Esophagus mucosa (tissue), 1 donor: ENCODE data around the gene FGF8. TPM values are rescaled to one million over a fixed set of nuclear protein-coding genes. Genes with fewer than 3 reads are reported as not detected.
"Not testable (repeated sequence)": the region's sequence is repeated elsewhere in the genome, so short reads cannot be mapped to it uniquely, and the experiment has no call there.

ENCODE experiments used
- ATAC-seq: fragments of 200-7000 bp; cut with Tn5 transposase; one replicate; pipeline ENCODE4 v1.9.1; 2020
- total RNA-seq: library from RNA; stranded (reverse); gene quantifications from one replicate; pipeline ENCODE4 v1.2.4, GENCODE V29; 2023
- donor health status: DM: yes; HTN: yes; CAD: no.

Gene FGF8
- total RNA-seq, result not detected

GRCh38 chr10:101775273-101776160, at the start of gene FGF8:
Gene FGF8, minus strand, starts transcription at chr10:101776114. Its CDS starts 214 bp downstream, at chr10:101775900.
- ATAC-seq, result no peak

GRCh38 chr10:101824736-101825135, 48.8 kb upstream of the FGF8 start:
- ATAC-seq, result no peak

- peak; percentile 45 for ATAC-seq
Measured at GRCh38 chr10:101818872-101819633, 43.1 kb upstream of the FGF8 start.

DNA sequence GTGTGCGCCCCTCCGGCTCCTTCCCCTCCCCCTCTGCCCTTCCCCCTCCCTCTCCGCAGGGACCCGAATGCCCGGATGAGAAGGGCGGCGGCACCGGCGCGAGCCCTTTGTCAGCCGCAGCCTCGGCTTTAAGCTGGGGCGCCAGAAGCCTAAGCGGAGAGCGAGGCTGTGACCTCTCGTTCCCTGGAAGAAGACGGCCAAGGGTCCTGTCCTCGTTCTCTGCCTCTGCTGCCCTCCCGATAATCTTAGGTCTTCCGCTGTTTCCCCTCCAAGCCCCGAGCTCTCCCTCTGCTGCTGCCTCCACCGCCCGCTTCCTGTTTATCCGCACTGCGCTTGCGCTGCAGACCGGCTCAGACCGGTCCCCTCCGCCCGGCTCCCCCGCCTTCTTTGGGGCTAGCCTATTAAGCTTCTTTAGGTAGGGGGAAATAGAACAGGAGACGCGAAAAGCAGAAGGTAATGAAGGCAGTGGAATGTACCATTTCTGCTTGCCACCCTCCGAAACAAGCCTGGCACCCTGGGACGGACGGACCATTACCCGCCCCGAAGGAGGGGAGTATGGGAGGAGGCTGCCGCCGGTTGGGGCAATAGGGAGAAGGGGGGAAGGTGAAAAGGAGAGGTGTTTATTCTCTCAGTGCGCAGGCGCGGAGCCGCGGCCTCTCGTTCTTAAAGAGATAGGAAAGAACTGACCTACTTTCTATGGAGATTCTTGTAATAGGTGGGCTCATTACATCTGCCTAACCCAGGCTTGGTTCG, 42.4 kb upstream of the FGF8 start, which contains the start of gene OGA:
Gene OGA, minus strand, starts transcription at position 326 of the 753 bp plus-strand sequence. CDS start 422 bp downstream, outside the sequence.
- ATAC-seq, result peak; percentile 95

- ATAC-seq, result peak; percentile 75
Measured at GRCh38 chr10:101817337-101818118, 41.6 kb upstream of the FGF8 start.

- ATAC-seq, result no peak
Measured at GRCh38 chr10:101816913-101817336, 41.0 kb upstream of the FGF8 start.

DNA sequence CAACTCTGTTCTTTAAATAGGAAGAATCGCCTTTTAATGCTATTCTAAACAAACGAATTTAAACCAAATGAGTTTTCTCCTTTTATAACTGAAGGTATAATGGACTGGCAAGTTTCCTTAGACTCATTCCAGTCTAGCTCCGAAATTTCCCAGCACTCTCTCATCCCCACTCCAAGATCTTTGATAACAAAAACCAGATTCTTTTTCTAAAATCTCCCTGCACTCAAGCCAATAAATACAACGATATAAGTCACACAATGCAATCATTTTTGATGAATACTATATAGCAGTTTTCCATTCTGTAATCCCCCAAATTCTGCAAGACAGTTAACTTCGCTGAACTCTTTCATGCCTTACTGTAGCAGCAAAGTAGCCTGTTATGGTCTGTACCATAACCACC, 40.5 kb upstream of the FGF8 start:
- ATAC-seq, result no peak

GRCh38 chr10:101814466-101815071, 38.7 kb upstream of the FGF8 start:
- ATAC-seq, result no peak

DNA sequence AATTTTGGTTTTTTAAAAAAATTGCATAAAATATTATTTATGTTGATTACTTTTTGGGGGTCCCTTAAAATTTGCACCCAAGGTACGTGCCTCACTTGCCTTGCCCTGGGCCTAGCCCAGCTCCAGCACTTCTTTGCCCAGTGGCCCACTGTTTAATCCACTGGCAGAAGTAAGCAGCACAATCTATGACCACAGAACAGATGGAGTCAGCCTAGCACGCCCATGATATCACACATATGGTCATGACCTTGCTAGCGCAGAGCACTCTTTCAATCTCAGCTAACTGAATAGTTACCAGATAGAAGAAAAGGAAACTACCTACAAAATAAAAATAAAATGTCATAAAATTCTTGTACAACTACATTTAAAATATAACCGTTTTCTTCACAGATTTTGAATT, 36.7 kb upstream of the FGF8 start:
- ATAC-seq, result no peak

GRCh38 chr10:101807158-101807557, 31.2 kb upstream of the FGF8 start:
- ATAC-seq, result no peak

- ATAC-seq, result no peak
Measured at GRCh38 chr10:101803511-101803910, 27.6 kb upstream of the FGF8 start.

GRCh38 chr10:101797403-101798059, 21.6 kb upstream of the FGF8 start:
- no peak for ATAC-seq

GRCh38 chr10:101793526-101793925, 17.6 kb upstream of the FGF8 start:
- no peak for ATAC-seq

DNA sequence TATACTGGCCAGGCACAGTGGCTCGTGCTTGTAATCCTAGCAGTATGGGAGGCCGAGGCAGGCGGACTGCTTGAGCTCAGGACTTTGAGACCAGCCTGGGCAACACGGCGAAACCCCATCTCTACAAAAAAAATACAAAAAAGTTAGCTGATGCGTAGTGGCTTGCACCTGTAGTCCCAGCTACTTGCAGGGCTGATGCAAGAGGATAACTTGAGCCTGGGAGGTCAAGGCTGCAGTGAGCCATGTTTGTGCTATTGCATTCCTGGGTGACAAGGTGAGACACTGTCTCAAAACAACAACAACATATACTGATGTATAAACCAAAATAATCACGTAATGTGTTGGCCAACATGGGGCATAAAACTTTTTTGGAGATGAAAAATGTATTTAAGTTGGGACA, 13.8 kb upstream of the FGF8 start:
- no peak for ATAC-seq

DNA sequence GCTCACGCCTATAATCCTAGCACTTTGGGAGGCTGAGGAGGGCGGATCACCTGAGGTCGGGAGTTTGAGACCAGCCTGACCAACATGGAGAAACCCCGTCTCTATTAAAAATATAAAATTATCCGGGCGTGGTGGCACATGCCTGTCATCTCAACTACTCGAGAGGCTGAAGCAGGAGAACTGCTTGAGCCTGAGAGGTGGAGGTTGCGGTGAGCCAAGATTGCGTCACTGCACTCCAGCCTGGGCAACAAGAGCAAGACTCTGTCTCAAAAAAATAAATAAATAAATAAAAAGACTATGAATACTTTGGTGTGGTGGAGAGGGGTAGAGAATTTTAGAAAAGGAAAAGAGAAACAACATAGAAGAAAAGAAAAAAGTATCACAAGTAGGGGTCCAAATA, 13.3 kb upstream of the FGF8 start:
- ATAC-seq, result not testable (repeated sequence)

DNA sequence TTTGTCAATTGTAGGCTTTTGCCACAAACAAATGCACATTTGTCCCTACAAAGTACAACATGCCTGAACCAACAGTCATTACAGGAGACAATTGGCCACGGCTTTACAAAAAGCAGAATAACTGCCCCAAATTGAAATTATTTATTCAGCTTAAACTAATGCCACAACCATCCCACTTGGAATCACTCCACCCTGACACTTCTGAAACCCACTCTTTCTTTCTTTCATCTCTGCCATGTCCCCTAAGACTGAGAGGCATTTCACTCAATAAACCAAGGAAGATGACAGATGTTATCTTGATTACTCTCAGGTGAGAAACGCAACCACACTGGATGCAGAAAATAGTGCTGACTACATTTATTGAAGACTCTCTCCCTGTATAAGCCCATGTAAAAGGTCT, 9.9 kb upstream of the FGF8 start:
- ATAC-seq, result no peak

- ATAC-seq, result no peak
Measured at GRCh38 chr10:101784558-101784957, 8.6 kb upstream of the FGF8 start.

DNA sequence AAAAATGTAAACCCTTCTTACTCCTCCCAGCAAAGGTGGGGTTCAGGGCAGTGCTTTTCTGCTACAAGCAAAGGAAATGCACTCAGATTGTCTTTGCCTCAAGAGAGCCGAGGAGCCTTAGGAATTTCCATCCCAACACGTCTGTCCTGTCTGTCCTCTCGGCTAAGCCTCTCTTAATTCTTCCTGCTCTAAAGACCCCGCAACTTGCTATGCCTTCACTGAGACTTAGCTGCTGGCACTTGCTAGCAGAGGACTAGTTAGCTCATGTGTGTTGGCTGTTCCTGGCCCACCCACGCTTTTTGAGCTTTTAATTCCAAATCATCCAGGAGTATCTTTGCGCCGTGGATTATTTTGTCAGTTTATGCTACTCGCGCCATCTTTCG, 7.8 kb upstream of the FGF8 start:
- no peak for ATAC-seq

DNA sequence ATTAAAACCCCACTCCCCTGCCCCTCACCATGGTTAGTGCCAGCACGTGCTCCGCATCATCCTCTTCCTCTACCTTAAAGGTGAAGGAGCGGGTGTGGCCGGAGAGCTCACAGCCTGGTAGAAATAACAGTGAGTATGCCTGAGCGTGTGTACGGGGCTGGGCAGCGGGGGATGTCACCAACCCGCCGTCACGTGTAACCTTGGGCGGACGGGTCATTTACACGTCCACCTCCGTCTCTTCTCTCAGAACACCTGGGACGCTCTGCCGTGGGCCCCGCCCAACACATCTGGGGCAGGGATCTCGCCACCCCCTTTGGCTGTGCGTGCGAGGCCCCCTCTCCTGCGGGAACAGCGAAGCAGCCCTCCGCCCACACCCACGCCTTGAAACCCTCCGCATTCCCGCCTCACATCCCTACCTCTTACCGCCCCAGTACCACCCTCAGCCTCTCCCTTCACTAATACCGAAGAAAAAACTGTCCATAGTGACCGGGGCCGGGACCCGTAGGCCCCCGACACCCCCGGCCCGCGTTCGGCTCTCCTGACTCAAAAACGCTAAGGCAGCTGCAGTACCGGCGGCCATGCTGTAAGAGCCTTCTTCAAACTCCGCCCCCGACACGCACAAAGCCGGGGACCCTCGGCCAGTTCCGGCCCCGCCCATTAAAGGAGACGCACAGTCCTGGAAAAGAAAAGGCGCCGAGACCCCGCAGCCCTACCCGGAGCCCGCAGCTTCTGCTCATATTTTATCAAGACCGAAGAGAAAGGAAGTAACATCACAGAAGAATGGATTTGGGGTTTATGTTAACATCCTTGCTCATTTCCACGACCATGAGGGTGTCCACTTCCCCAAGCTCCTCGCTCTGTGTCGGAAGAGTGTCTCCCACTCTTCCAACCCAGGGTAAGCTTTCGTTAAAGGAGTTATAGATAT, 7.2 kb upstream of the FGF8 start, which contains the start of gene NPM3:
Gene NPM3, minus strand, starts transcription at position 636 of the 925 bp plus-strand sequence. Its CDS starts 56 bp downstream, at position 580.
- peak; percentile 56 for ATAC-seq
